ENCODE results near the gene LMNA. TPM values are rescaled to one million over a fixed set of nuclear protein-coding genes. Genes with fewer than 3 reads are reported as not detected.

The LMNA gene
- total and polyA plus RNA-seq, 4 donors, result 60.4 to 160 (median 97.2) TPM

DNA sequence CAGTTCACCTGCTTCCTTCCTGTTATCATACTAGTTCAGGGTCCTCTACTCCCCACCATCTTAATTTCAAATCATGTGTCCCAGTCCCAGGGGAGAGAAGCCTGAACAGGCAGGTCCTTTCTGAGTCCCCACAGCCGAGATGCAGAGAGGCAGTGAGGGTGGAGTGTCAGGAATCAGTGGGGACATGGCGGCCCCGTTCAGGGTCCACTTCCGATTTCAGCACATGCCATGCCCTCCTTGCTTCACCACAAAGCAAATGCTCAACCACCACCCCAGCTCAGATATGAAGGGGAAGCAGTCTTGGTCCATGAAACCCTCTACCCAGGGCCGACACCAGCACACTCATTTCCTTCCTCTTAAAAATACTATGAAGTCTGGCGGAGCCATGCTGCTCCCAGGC, 33.7 kb downstream of the LMNA start:
- peak overlapping the region in 1 of 2 donors; percentile 62 for H3K27ac ChIP-seq (ENCODE audit: low read depth in 1 of 2, low read length in 2 of 2)
- H3K36me3 ChIP-seq (ENCODE audit: control insufficient read depth in 4 of 4, insufficient read depth in 3 of 4, low read depth in 1 of 4, low read length in 3 of 4), result no peaks in the 10 kb centered on the region

DNA sequence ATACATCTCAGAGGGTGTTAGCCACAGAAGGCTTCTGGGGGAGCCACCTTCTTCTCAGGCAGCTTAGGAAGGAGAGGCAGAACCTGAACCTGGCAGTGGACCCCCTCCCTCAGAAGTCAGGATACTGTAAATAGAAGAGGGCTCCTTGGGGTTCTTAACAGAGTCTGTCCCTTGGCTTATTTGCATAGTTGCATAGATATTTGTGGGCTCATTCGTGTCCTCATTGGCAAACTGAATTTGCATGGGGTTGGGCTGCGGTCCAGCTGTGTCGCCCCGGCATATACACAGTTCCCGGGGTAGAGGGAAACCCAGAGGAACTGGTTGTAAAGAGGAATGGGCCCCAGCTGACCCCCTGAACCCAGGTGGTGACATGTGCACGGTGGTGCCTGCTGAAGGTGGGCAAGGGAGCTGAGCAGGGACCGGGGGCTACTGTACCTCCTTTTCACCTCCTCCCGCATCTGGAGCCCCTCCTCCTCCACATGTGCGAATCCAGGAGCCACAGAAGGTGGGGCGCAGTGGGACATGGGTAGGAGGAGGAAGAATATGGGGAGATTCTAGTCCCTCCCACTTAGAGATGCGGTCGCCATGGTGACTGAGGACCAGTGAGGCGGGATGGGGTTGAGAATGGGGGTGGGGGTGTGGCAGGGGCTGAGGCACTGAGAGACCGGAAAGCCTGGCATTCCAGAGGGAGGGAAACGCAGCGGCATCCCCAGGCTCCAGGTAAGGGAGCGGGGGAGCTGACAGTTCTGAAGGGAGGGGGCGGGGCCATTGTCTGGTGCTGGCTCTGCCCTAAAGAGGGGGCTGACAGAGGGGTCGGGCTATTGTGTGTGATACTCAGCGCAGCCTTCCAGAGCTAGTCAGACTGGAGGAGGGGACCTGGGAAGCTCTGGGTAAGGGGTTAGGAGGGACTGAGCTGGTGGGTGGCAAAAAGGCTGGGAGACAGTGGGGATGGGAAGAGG, 35.1 kb downstream of the LMNA start:
- Histone ChIP-seq H3K27ac (ENCODE audit: low read depth in 1 of 2, low read length in 2 of 2) (no peak overlapping the region), H3K27me3 (ENCODE audit: control insufficient read depth in 4 of 4, insufficient read depth in 4 of 4, low read length in 3 of 4) (no peaks in the 10 kb centered on the region), H3K4me3 (ENCODE audit: low read depth in 1 of 3, low read length in 3 of 3) (no peak overlapping the region), H3K9ac (ENCODE audit: low read depth in 1 of 2, low read length in 2 of 2) (no peak overlapping the region), H3K4me1 (ENCODE audit: control insufficient read depth in 4 of 4, insufficient read depth in 4 of 4, low read length in 3 of 4) (peaks cover 10 to 21% (median 15%) of the 10 kb centered on the region in 4 donors), H3K36me3 (ENCODE audit: control insufficient read depth in 4 of 4, insufficient read depth in 3 of 4, low read depth in 1 of 4, low read length in 3 of 4) (no peaks in the 10 kb centered on the region), H3K9me3 (ENCODE audit: control insufficient read depth in 4 of 4, low read length in 3 of 4) (no peaks in the 10 kb centered on the region)
- DNase-seq (ENCODE audit: low spot score), result no peak
- 70% methylated on average over 20 of the region's 20 CpGs for WGBS
- no peak for TF ChIP-seq SP1 (IDR thresholded peaks at IDR 0.05)
- TF ChIP-seq, protein P1, sequence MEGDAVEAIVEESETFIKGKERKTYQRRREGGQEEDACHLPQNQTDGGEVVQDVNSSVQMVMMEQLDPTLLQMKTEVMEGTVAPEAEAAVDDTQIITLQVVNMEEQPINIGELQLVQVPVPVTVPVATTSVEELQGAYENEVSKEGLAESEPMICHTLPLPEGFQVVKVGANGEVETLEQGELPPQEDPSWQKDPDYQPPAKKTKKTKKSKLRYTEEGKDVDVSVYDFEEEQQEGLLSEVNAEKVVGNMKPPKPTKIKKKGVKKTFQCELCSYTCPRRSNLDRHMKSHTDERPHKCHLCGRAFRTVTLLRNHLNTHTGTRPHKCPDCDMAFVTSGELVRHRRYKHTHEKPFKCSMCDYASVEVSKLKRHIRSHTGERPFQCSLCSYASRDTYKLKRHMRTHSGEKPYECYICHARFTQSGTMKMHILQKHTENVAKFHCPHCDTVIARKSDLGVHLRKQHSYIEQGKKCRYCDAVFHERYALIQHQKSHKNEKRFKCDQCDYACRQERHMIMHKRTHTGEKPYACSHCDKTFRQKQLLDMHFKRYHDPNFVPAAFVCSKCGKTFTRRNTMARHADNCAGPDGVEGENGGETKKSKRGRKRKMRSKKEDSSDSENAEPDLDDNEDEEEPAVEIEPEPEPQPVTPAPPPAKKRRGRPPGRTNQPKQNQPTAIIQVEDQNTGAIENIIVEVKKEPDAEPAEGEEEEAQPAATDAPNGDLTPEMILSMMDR (IDR thresholded peaks at IDR 0.05; ENCODE audit: low read depth, low read length, missing input control), result no peak
- TF ChIP-seq GABPA (IDR thresholded peaks at IDR 0.05 in 1 of 2, conservative IDR thresholded peaks at IDR 0.05 in 1 of 2), result no peak
- TF ChIP-seq RAD21 (IDR thresholded peaks at IDR 0.05), result no peak
- no peak for TF ChIP-seq FOXA2 (IDR thresholded peaks at IDR 0.05)
- TF ChIP-seq HNF4G (IDR thresholded peaks at IDR 0.05), result no peak
- TF ChIP-seq TAF1 (conservative IDR thresholded peaks at IDR 0.05), result no peak
- TF ChIP-seq, protein P2, sequence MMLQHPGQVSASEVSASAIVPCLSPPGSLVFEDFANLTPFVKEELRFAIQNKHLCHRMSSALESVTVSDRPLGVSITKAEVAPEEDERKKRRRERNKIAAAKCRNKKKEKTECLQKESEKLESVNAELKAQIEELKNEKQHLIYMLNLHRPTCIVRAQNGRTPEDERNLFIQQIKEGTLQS (IDR thresholded peaks at IDR 0.05), result no peak
- no peak for TF ChIP-seq FOXA1 (IDR thresholded peaks at IDR 0.05)
- TF ChIP-seq, protein P3, sequence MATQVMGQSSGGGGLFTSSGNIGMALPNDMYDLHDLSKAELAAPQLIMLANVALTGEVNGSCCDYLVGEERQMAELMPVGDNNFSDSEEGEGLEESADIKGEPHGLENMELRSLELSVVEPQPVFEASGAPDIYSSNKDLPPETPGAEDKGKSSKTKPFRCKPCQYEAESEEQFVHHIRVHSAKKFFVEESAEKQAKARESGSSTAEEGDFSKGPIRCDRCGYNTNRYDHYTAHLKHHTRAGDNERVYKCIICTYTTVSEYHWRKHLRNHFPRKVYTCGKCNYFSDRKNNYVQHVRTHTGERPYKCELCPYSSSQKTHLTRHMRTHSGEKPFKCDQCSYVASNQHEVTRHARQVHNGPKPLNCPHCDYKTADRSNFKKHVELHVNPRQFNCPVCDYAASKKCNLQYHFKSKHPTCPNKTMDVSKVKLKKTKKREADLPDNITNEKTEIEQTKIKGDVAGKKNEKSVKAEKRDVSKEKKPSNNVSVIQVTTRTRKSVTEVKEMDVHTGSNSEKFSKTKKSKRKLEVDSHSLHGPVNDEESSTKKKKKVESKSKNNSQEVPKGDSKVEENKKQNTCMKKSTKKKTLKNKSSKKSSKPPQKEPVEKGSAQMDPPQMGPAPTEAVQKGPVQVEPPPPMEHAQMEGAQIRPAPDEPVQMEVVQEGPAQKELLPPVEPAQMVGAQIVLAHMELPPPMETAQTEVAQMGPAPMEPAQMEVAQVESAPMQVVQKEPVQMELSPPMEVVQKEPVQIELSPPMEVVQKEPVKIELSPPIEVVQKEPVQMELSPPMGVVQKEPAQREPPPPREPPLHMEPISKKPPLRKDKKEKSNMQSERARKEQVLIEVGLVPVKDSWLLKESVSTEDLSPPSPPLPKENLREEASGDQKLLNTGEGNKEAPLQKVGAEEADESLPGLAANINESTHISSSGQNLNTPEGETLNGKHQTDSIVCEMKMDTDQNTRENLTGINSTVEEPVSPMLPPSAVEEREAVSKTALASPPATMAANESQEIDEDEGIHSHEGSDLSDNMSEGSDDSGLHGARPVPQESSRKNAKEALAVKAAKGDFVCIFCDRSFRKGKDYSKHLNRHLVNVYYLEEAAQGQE (IDR thresholded peaks at IDR 0.05), result no peak
- TF ChIP-seq YY1 (IDR thresholded peaks at IDR 0.05), result no peak
- TF ChIP-seq, protein P4, sequence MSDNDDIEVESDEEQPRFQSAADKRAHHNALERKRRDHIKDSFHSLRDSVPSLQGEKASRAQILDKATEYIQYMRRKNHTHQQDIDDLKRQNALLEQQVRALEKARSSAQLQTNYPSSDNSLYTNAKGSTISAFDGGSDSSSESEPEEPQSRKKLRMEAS (IDR thresholded peaks at IDR 0.05), result no peak
- no peak for TF ChIP-seq EGR1 (IDR thresholded peaks at IDR 0.05; ENCODE audit: low read depth in 2 of 2)
- no peak for TF ChIP-seq NR2F2 (IDR thresholded peaks at IDR 0.05)
- no peak for TF ChIP-seq RXRA (IDR thresholded peaks at IDR 0.05)
- TF ChIP-seq JUND (IDR thresholded peaks at IDR 0.05), result no peak
- TF ChIP-seq, protein P5, sequence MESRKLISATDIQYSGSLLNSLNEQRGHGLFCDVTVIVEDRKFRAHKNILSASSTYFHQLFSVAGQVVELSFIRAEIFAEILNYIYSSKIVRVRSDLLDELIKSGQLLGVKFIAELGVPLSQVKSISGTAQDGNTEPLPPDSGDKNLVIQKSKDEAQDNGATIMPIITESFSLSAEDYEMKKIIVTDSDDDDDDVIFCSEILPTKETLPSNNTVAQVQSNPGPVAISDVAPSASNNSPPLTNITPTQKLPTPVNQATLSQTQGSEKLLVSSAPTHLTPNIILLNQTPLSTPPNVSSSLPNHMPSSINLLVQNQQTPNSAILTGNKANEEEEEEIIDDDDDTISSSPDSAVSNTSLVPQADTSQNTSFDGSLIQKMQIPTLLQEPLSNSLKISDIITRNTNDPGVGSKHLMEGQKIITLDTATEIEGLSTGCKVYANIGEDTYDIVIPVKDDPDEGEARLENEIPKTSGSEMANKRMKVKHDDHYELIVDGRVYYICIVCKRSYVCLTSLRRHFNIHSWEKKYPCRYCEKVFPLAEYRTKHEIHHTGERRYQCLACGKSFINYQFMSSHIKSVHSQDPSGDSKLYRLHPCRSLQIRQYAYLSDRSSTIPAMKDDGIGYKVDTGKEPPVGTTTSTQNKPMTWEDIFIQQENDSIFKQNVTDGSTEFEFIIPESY (IDR thresholded peaks at IDR 0.05), result no peak
- no peak for TF ChIP-seq HNF4A (conservative IDR thresholded peaks at IDR 0.05)

More for the DNA sequence above, 33.7 kb downstream of the LMNA start:
- 75% methylated on average over 6 of the region's 6 CpGs for WGBS
- DNase-seq (ENCODE audit: low spot score), result no peak
- Histone ChIP-seq H3K9ac (ENCODE audit: low read depth in 1 of 2, low read length in 2 of 2) (no peak overlapping the region), H3K9me3 (ENCODE audit: control insufficient read depth in 4 of 4, low read length in 3 of 4) (no peaks in the 10 kb centered on the region), H3K4me1 (ENCODE audit: control insufficient read depth in 4 of 4, insufficient read depth in 4 of 4, low read length in 3 of 4) (peaks cover 10 to 21% (median 15%) of the 10 kb centered on the region in 4 donors), H3K27me3 (ENCODE audit: control insufficient read depth in 4 of 4, insufficient read depth in 4 of 4, low read length in 3 of 4) (no peaks in the 10 kb centered on the region), H3K4me3 (ENCODE audit: low read depth in 1 of 3, low read length in 3 of 3) (no peak overlapping the region)
- TF ChIP-seq TAF1 (conservative IDR thresholded peaks at IDR 0.05) (no peak), YY1 (IDR thresholded peaks at IDR 0.05) (peak; percentile 23), RAD21 (IDR thresholded peaks at IDR 0.05) (no peak), NR2F2 (IDR thresholded peaks at IDR 0.05) (no peak)
- TF ChIP-seq, protein P1 (IDR thresholded peaks at IDR 0.05; ENCODE audit: low read depth, low read length, missing input control), result no peak

All from liver (tissue), 9 donors.